HFFc6 (cell line): ENCODE results near the gene GLCCI1. TPM values are rescaled to one million over a fixed set of nuclear protein-coding genes. Genes with fewer than 3 reads are reported as not detected.
"Not testable (repeated sequence)": the region's sequence is repeated elsewhere in the genome, so short reads cannot be mapped to it uniquely, and the experiment has no call there.

Experiments
- DNase-seq: peaks from one replicate; pipeline ENCODE4 v3.0.0-alpha.2; 2018
- H3K27ac Mint-ChIP-seq: 2 replicates; pipeline ENCODE4 v1.8.0; 2020; ENCODE audit warnings: mild to moderate bottlenecking, mixed read lengths
- H3K27me3 Mint-ChIP-seq: 2 replicates; pipeline ENCODE4 v1.8.0; 2021; ENCODE audit warnings: mild to moderate bottlenecking, moderate library complexity, mixed read lengths; ENCODE audit not compliant: insufficient read depth
- H3K36me3 Mint-ChIP-seq: 2 replicates; pipeline ENCODE4 v1.8.0; 2021; ENCODE audit warnings: low read depth, mixed read lengths
- H3K4me1 Mint-ChIP-seq: 2 replicates; pipeline ENCODE4 v1.8.0; 2020; ENCODE audit warnings: low read depth, mixed read lengths
- H3K4me3 Mint-ChIP-seq: 2 replicates; pipeline ENCODE4 v1.8.0; 2020; ENCODE audit warnings: mild to moderate bottlenecking, moderate library complexity, mixed read lengths
- H3K9me3 Mint-ChIP-seq: 2 replicates; pipeline ENCODE4 v1.8.0; 2020; ENCODE audit warnings: mild to moderate bottlenecking, mixed read lengths
- CTCF ChIP-seq: fragments of 200-600 bp; sonication (generic); IDR thresholded peaks from 2 replicates; pipeline ENCODE4 v1.5.0; 2021; ENCODE audit warnings: antibody characterized with exemption, mild to moderate bottlenecking
- total RNA-seq, 6 experiments: library from RNA; stranded (reverse); fragmentation: NEBNext Ultra II Directional; extraction: Animal tissue kit (Norgen Biotek cat#: 25700); gene quantifications; 2 replicates in 1 of 6; 3 replicates in 5 of 6; pipeline ENCODE4 v1.2.3, GENCODE V29; 2021

Gene GLCCI1
- total RNA-seq, 6 experiments from 2014 or later: 15.0 to 17.7 (median 16.2) TPM

DNA sequence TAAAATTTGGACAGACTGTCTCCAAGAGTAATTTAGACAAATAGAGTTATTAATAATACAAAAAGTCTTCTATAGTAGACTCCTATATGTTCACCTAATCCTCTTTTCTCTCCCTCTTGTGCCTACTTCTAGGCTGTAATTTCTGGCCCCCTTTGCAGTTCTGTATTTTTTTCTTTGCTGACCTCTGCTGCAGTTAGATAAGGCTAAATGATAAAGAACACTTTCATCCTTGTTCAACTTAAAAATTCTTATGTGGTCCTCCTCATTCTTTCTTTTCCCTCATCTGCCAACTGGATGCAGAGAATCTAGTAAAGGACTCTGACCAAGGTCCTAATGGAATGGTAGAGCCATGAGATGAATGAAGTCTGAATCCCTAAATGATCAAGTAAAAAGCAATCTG, 20.1 kb downstream of the GLCCI1 start:
- H3K36me3 Mint-ChIP-seq: peaks cover 23% of the 10 kb centered on the region
- peaks cover 21% of the 10 kb centered on the region for H3K9me3 Mint-ChIP-seq
- DNase-seq: no peak
- no peak overlapping the region for H3K4me3 Mint-ChIP-seq
- no peak overlapping the region for H3K27ac Mint-ChIP-seq
- peaks cover 2% of the 10 kb centered on the region; the same call in 1 of the 2 replicates for H3K27me3 Mint-ChIP-seq
- TF ChIP-seq CTCF: no peak
- peaks cover 27% of the 10 kb centered on the region for H3K4me1 Mint-ChIP-seq

DNA sequence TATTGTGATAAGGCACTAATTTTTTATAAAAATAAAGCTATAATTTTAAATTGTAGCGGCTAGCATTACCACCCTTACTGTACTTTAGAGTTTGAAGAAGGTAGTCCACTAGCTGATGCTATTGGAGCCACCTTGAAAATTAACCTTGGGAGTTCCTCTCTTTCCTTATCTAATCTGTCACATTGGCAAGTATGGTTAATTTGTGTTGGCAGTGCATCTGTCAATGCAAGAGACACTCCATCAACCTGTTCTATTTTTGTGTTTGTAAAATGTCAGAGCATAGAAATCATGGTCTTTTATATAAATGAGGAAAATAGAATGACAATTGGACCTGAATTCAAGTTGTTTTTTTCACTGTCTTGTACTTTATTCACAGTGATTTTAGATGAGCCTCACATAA, 20.5 kb downstream of the GLCCI1 start:
- Mint-ChIP-seq H3K27ac (no peak overlapping the region), H3K9me3 (peaks cover 21% of the 10 kb centered on the region), H3K4me3 (peak overlapping the region; percentile 55), H3K36me3 (peaks cover 23% of the 10 kb centered on the region), H3K4me1 (peaks cover 27% of the 10 kb centered on the region), H3K27me3 (peaks cover 2% of the 10 kb centered on the region; the same call in 1 of the 2 replicates)
- no peak for TF ChIP-seq CTCF
- no peak for DNase-seq

GRCh38 chr7:7989616-7990440, 21.2 kb downstream of the GLCCI1 start:
- Mint-ChIP-seq H3K27ac (no peak overlapping the region), H3K4me3 (peak overlapping the region; percentile 55)
- TF ChIP-seq CTCF: no peak

DNA sequence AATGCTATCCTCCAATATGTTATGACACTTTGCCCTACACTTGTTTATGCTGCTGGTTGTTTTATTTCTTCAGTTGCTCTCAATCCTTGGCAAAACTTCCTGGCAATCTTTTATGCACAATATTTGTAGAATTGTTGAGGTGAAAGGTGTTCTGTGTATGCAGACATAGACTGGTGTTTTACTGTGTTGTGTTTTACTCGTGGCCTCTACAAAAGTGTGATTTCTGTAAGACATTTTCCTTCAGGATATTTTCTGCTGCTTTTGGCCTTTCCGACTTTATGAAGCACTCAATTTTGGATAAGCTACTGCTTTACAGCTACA, 21.8 kb downstream of the GLCCI1 start:
- Mint-ChIP-seq H3K36me3 (peaks cover 28% of the 10 kb centered on the region), H3K27ac (no peak overlapping the region), H3K27me3 (no peaks in the 10 kb centered on the region), H3K4me3 (no peak overlapping the region), H3K9me3 (peaks cover 21% of the 10 kb centered on the region), H3K4me1 (peaks cover 20% of the 10 kb centered on the region)
- no peak for TF ChIP-seq CTCF
- DNase-seq: no peak

More at GRCh38 chr7:7989616-7990440, 21.2 kb downstream of the GLCCI1 start:
- H3K36me3 Mint-ChIP-seq: peaks cover 23% of the 10 kb centered on the region
- H3K27me3 Mint-ChIP-seq: peaks cover 2% of the 10 kb centered on the region; the same call in 1 of the 2 replicates
- peaks cover 21% of the 10 kb centered on the region for H3K9me3 Mint-ChIP-seq
- H3K4me1 Mint-ChIP-seq: peaks cover 26% of the 10 kb centered on the region
- no peak for DNase-seq

GRCh38 chr7:7992506-7992905, 23.9 kb downstream of the GLCCI1 start:
- DNase-seq: no peak
- no peaks in the 10 kb centered on the region for H3K27me3 Mint-ChIP-seq
- peaks cover 21% of the 10 kb centered on the region for H3K9me3 Mint-ChIP-seq
- peaks cover 29% of the 10 kb centered on the region for H3K36me3 Mint-ChIP-seq
- no peak overlapping the region for H3K27ac Mint-ChIP-seq
- H3K4me1 Mint-ChIP-seq: peaks cover 33% of the 10 kb centered on the region
- TF ChIP-seq CTCF: no peak
- H3K4me3 Mint-ChIP-seq: no peak overlapping the region

DNA sequence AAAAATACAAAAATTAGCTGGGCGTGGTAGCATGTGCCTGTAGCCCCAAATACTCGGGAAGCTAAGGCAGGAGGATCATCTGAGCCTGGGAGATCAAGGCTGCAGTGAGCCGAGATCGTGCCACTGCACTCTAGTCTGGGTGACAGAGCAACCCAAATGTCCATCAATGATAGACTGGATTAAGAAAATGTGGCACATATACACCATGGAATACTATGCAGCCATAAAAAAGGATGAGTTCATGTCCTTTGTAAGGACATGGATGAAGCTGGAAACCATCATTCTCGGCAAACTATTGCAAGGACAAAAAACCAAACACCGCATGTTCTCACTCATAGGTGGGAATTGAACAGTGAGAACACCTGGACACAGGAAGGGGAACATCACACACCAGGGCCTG, 26.8 kb downstream of the GLCCI1 start:
- not testable (repeated sequence) for H3K27ac Mint-ChIP-seq, DNase-seq, H3K4me3 Mint-ChIP-seq, H3K27me3 Mint-ChIP-seq
- H3K9me3 Mint-ChIP-seq: peaks cover 23% of the 10 kb centered on the region
- H3K36me3 Mint-ChIP-seq: peaks cover 33% of the 10 kb centered on the region
- peaks cover 16% of the 10 kb centered on the region for H3K4me1 Mint-ChIP-seq
